ENCODE results near the gene PIP5K1C.

GRCh38 chr19:3684817-3685410 lies 15.4 kb downstream of the PIP5K1C start:
- TF ChIP-seq CTCF (IDR thresholded peaks at IDR 0.05): no peak
- no peak for TF ChIP-seq POLR2A (IDR thresholded peaks at IDR 0.05)

Measured in body of pancreas (tissue), 4 donors.